HepG2 (cell line): ENCODE results near the gene GART. TPM values are rescaled to one million over a fixed set of nuclear protein-coding genes. Genes with fewer than 3 reads are reported as not detected.
A peak's percentile ranks its signal among the peaks of the same experiment; 100 is the strongest.

Source experiments
- ATF1 ChIP-seq: IDR thresholded peaks from 2 replicates; pipeline ENCODE4 v1.6.1; 2016; ENCODE audit warnings: mild to moderate bottlenecking, control low read depth
- GABPA ChIP-seq, 2 experiments: IDR thresholded peaks; 2 replicates each; pipeline ENCODE4 v1.6.1; 2011 to 2016; ENCODE audit warnings: low read depth in 2 of 2, low read length in 1 of 2, missing biosample characterization in 1 of 2, missing genetic modification characterization in 1 of 2
- KLF9 ChIP-seq: IDR thresholded peaks from 2 replicates; pipeline ENCODE4 v1.6.1; 2016; ENCODE audit warnings: low read depth
- REST ChIP-seq, 2 experiments: IDR thresholded peaks; 2 replicates each; pipeline ENCODE4 v1.6.1; 2011 to 2012; ENCODE audit warnings: low read length in 2 of 2, borderline replicate concordance in 1 of 2, low read depth in 1 of 2, mild to moderate bottlenecking in 1 of 2, moderate library complexity in 1 of 2
- SYNCRIP ChIP-seq: fragments of 200-400 bp; formaldehyde crosslinking; IDR thresholded peaks from 2 replicates; pipeline ENCODE4 v1.6.1; 2018; ENCODE audit warnings: mild to moderate bottlenecking, low read depth, low read length; ENCODE audit not compliant: insufficient read depth
- TBX2 ChIP-seq: sonication (generic); formaldehyde crosslinking; IDR thresholded peaks from 2 replicates; pipeline ENCODE4 v1.5.0; 2020; ENCODE audit warnings: missing genetic modification reagents, mild to moderate bottlenecking, borderline replicate concordance
- ZNF34 ChIP-seq: sonication (generic); formaldehyde crosslinking; IDR thresholded peaks from 2 replicates; pipeline ENCODE4 v1.4.0; 2020; ENCODE audit warnings: mild to moderate bottlenecking, missing genetic modification reagents, borderline replicate concordance
- ZNF589 ChIP-seq: sonication (generic); formaldehyde crosslinking; conservative IDR thresholded peaks from 2 replicates; pipeline ENCODE4 v1.8.0; 2022; ENCODE audit warnings: mild to moderate bottlenecking, moderate library complexity, missing genetic modification reagents
- polyA plus RNA-seq, 8 experiments: library from polyadenylated mRNA; depleted of rRNA in 3 of 8; stranded (reverse) in 7 of 8; unstranded in 1 of 8; fragments of >200 nt; fragmentation: Illumina TruSeq in 4 of 8; extraction: Trizol in 4 of 8; gene quantifications; 2 replicates each; pipeline versions ENCODE4 v1.2.1 to v1.2.3, GENCODE V29; 2011 to 2016; ENCODE audit warnings: low read depth in 4 of 8, missing spikeins in 1 of 8, mixed read lengths in 1 of 8; ENCODE audit not compliant: insufficient read depth in 1 of 8
- total RNA-seq, 5 experiments: library from RNA; depleted of rRNA; stranded (reverse); fragments of >200 nt; fragmentation: Illumina TruSeq; extraction: Trizol; gene quantifications; 2 replicates each; pipeline ENCODE4 v1.2.3, GENCODE V29; 2016; ENCODE audit warnings: low read depth in 1 of 5
- TF ChIP-seq, protein P1 (sequence below): sonication (generic); formaldehyde crosslinking; IDR thresholded peaks from 2 replicates; pipeline ENCODE4 v1.4.0; 2020; ENCODE audit warnings: mild to moderate bottlenecking, missing genetic modification reagents, borderline replicate concordance
- TF ChIP-seq, protein P2 (sequence below): sonication (generic); formaldehyde crosslinking; IDR thresholded peaks from 2 replicates; pipeline ENCODE4 v1.5.1; 2020; ENCODE audit warnings: mild to moderate bottlenecking, missing genetic modification reagents, moderate library complexity
- TF ChIP-seq, protein P3 (sequence below): sonication (generic); formaldehyde crosslinking; IDR thresholded peaks from 2 replicates; pipeline ENCODE4 v1.5.0; 2020; ENCODE audit warnings: mild to moderate bottlenecking, missing genetic modification reagents

Gene GART
- total and polyA plus RNA-seq, 2 of the 13 experiments (the other 11 are each of a cell fraction or from before 2014, with no cell fraction given), result 17.9 to 109 TPM

GRCh38 chr21:33541756-33542639 lies at the start of gene GART (continued):
- TF ChIP-seq TBX2 (CRISPR knock-in tag) (peak; percentile 11; the same call in 1 of the 2 replicates), ZNF34 (CRISPR knock-in tag) (no peak), ATF1 (CRISPR knock-in tag) (no peak), GABPA (IDR thresholded peaks at IDR 0.05; ENCODE audit: low read depth, low read length) (peak; percentile 81), GABPA (CRISPR knock-in tag; IDR thresholded peaks at IDR 0.05; ENCODE audit: low read depth) (peak; percentile 78), SYNCRIP (no peak), REST (IDR thresholded peaks at IDR 0.05; ENCODE audit: borderline replicate concordance in 1 of 2, low read depth in 1 of 2, low read length in 2 of 2) (0 out of 4 replicates have a peak, but pooled peaks of 1 of the 2 experiments have one; percentile 49), ZNF589 (CRISPR knock-in tag) (no peak), KLF9 (no peak)
- TF ChIP-seq, protein P1, sequence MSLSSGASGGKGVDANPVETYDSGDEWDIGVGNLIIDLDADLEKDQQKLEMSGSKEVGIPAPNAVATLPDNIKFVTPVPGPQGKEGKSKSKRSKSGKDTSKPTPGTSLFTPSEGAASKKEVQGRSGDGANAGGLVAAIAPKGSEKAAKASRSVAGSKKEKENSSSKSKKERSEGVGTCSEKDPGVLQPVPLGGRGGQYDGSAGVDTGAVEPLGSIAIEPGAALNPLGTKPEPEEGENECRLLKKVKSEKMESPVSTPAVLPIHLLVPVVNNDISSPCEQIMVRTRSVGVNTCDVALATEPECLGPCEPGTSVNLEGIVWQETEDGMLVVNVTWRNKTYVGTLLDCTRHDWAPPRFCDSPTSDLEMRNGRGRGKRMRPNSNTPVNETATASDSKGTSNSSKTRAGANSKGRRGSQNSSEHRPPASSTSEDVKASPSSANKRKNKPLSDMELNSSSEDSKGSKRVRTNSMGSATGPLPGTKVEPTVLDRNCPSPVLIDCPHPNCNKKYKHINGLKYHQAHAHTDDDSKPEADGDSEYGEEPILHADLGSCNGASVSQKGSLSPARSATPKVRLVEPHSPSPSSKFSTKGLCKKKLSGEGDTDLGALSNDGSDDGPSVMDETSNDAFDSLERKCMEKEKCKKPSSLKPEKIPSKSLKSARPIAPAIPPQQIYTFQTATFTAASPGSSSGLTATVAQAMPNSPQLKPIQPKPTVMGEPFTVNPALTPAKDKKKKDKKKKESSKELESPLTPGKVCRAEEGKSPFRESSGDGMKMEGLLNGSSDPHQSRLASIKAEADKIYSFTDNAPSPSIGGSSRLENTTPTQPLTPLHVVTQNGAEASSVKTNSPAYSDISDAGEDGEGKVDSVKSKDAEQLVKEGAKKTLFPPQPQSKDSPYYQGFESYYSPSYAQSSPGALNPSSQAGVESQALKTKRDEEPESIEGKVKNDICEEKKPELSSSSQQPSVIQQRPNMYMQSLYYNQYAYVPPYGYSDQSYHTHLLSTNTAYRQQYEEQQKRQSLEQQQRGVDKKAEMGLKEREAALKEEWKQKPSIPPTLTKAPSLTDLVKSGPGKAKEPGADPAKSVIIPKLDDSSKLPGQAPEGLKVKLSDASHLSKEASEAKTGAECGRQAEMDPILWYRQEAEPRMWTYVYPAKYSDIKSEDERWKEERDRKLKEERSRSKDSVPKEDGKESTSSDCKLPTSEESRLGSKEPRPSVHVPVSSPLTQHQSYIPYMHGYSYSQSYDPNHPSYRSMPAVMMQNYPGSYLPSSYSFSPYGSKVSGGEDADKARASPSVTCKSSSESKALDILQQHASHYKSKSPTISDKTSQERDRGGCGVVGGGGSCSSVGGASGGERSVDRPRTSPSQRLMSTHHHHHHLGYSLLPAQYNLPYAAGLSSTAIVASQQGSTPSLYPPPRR, result 0 out of 2 replicates have a peak, but pooled peaks have one; percentile 11
- TF ChIP-seq, protein P2, sequence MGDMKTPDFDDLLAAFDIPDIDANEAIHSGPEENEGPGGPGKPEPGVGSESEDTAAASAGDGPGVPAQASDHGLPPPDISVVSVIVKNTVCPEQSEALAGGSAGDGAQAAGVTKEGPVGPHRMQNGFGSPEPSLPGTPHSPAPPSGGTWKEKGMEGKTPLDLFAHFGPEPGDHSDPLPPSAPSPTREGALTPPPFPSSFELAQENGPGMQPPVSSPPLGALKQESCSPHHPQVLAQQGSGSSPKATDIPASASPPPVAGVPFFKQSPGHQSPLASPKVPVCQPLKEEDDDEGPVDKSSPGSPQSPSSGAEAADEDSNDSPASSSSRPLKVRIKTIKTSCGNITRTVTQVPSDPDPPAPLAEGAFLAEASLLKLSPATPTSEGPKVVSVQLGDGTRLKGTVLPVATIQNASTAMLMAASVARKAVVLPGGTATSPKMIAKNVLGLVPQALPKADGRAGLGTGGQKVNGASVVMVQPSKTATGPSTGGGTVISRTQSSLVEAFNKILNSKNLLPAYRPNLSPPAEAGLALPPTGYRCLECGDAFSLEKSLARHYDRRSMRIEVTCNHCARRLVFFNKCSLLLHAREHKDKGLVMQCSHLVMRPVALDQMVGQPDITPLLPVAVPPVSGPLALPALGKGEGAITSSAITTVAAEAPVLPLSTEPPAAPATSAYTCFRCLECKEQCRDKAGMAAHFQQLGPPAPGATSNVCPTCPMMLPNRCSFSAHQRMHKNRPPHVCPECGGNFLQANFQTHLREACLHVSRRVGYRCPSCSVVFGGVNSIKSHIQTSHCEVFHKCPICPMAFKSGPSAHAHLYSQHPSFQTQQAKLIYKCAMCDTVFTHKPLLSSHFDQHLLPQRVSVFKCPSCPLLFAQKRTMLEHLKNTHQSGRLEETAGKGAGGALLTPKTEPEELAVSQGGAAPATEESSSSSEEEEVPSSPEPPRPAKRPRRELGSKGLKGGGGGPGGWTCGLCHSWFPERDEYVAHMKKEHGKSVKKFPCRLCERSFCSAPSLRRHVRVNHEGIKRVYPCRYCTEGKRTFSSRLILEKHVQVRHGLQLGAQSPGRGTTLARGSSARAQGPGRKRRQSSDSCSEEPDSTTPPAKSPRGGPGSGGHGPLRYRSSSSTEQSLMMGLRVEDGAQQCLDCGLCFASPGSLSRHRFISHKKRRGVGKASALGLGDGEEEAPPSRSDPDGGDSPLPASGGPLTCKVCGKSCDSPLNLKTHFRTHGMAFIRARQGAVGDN (CRISPR knock-in tag), result peak; percentile 76
- TF ChIP-seq, protein P3, sequence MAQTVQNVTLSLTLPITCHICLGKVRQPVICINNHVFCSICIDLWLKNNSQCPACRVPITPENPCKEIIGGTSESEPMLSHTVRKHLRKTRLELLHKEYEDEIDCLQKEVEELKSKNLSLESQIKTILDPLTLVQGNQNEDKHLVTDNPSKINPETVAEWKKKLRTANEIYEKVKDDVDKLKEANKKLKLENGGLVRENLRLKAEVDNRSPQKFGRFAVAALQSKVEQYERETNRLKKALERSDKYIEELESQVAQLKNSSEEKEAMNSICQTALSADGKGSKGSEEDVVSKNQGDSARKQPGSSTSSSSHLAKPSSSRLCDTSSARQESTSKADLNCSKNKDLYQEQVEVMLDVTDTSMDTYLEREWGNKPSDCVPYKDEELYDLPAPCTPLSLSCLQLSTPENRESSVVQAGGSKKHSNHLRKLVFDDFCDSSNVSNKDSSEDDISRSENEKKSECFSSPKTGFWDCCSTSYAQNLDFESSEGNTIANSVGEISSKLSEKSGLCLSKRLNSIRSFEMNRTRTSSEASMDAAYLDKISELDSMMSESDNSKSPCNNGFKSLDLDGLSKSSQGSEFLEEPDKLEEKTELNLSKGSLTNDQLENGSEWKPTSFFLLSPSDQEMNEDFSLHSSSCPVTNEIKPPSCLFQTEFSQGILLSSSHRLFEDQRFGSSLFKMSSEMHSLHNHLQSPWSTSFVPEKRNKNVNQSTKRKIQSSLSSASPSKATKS (CRISPR knock-in tag), result no peak
